HCT116 (cell line): ENCODE measurements around the gene SULT2B1. TPM values are rescaled to one million over a fixed set of nuclear protein-coding genes. Genes with fewer than 3 reads are reported as not detected.

Source experiments
- ATAC-seq: fragments of 200-7000 bp; cut with Tn5 transposase; 2 replicates; pipeline ENCODE4 v1.9.1; 2020; ENCODE audit warnings: mild to moderate bottlenecking, moderate library complexity
- BruUV-seq: library from RNA; stranded (reverse); fragments of 400-500 nt; replicated peaks from 2 replicates; lab custom pipeline; 2021; lab: Mats Ljungman, UMichigan
- CTCF ChIA-PET: fragments of 300-600 bp; sonication (Branson Sonifier 250); formaldehyde crosslinking; loops from one replicate; lab custom pipeline; 2021; ENCODE audit warnings: antibody characterized with exemption; lab: Charles Lee
- POLR2A ChIA-PET: fragments of 300-600, 350-600 bp; sonication (Branson Sonifier 250); formaldehyde crosslinking; loops from one replicate; lab custom pipeline; 2021; ENCODE audit warnings: antibody characterized with exemption; lab: Charles Lee
- RAD21 ChIA-PET, 2 experiments: fragments of 300-600 bp; sonication (Branson Sonifier 250); formaldehyde crosslinking; loops; one replicate each; lab custom pipeline; 2023; ENCODE audit warnings: low total read pairs in 2 of 2; ENCODE audit not compliant: uncharacterized antibody in 2 of 2, unreplicated experiment in 2 of 2, low non-redundant PET in 1 of 2; lab: Charles Lee
- DNase-seq: peaks from one replicate; pipeline ENCODE4 v3.0.0-alpha.2; 2010; ENCODE audit warnings: low read depth, low spot score
- H2AFZ ChIP-seq: fragments of 200-600 bp; shearing (Covaris generic), sonication (generic); 2 replicates; pipeline ENCODE4 v1.6.1; 2017; ENCODE audit warnings: low read depth, mixed run types, mixed read lengths, antibody characterized with exemption, low read length; ENCODE audit not compliant: poor library complexity, severe bottlenecking
- H3K27ac ChIP-seq: 2 replicates; pipeline ENCODE4 v1.5.1; 2012; ENCODE audit warnings: low read depth, low read length
- H3K27me3 ChIP-seq: fragments of 200-600 bp; sonication (generic); 2 replicates; pipeline ENCODE4 v1.6.1; 2016; ENCODE audit warnings: mixed run types, low read length, mixed read lengths; ENCODE audit not compliant: insufficient read depth
- H3K36me3 ChIP-seq, 2 experiments: fragments of 200-500 bp in 1 of 2; fragments of 200-600 bp in 1 of 2; sonication (Bioruptor generic) in 1 of 2; sonication (generic) in 1 of 2; 2 replicates each; pipeline versions ENCODE4 v1.5.1 to v1.6.1; 2014 to 2016; ENCODE audit warnings: low read length in 2 of 2, inconsistent platforms in 1 of 2, mixed read lengths in 1 of 2, mixed run types in 1 of 2; ENCODE audit not compliant: insufficient read depth in 2 of 2, control insufficient read depth in 1 of 2
- H3K4me1 ChIP-seq, 2 experiments: fragments of 200-600 bp in 1 of 2; sonication (generic) in 1 of 2; 2 replicates each; pipeline versions ENCODE4 v1.5.1 to v1.6.1; 2012 to 2017; ENCODE audit warnings: low read length in 2 of 2, inconsistent platforms in 1 of 2, mild to moderate bottlenecking in 1 of 2, mixed read lengths in 1 of 2, mixed run types in 1 of 2, moderate library complexity in 1 of 2; ENCODE audit not compliant: insufficient read depth in 2 of 2, control insufficient read depth in 1 of 2
- H3K4me2 ChIP-seq: fragments of 200-600 bp; sonication (generic); 2 replicates; pipeline ENCODE4 v1.6.1; 2017; ENCODE audit warnings: mixed run types, low read length, mixed read lengths
- H3K4me3 ChIP-seq, 2 experiments: fragments of 200-600 bp in 1 of 2; sonication (generic) in 1 of 2; replicated peaks in 1 of 2; 2 replicates each; pipeline ENCODE4 v1.5.1; 2011 to 2016; ENCODE audit warnings: low read length in 2 of 2, control low read depth in 1 of 2, low read depth in 1 of 2, mild to moderate bottlenecking in 1 of 2, mixed read lengths in 1 of 2, mixed run types in 1 of 2
- H3K79me2 ChIP-seq: fragments of 200-600 bp; sonication (generic); 2 replicates; pipeline ENCODE4 v1.6.1; 2017; ENCODE audit warnings: mild to moderate bottlenecking, mixed run types, low read length, moderate library complexity, mixed read lengths; ENCODE audit not compliant: insufficient read depth
- H3K9ac ChIP-seq: fragments of 200-600 bp; sonication (generic); 2 replicates; pipeline ENCODE4 v1.6.1; 2016; ENCODE audit warnings: low read length, mixed read lengths
- H3K9me2 ChIP-seq: fragments of 200-600 bp; sonication (generic), shearing (Covaris generic); 2 replicates; pipeline ENCODE4 v1.6.1; 2017; ENCODE audit warnings: mixed run types, mild to moderate bottlenecking, moderate library complexity; ENCODE audit not compliant: insufficient read depth
- H3K9me3 ChIP-seq, 2 experiments: fragments of 200-500 bp in 1 of 2; fragments of 200-600 bp in 1 of 2; sonication (Bioruptor generic) in 1 of 2; sonication (generic) in 1 of 2; 2 replicates each; pipeline ENCODE4 v1.6.1; 2014 to 2017; ENCODE audit warnings: low read length in 2 of 2, mixed read lengths in 2 of 2, inconsistent platforms in 1 of 2, low read depth in 1 of 2, mild to moderate bottlenecking in 1 of 2, mixed run types in 1 of 2, moderate library complexity in 1 of 2; ENCODE audit not compliant: control insufficient read depth in 1 of 2, insufficient read depth in 1 of 2
- H4K20me1 ChIP-seq: fragments of 200-600 bp; sonication (generic), shearing (Covaris generic); 2 replicates; pipeline ENCODE4 v1.6.1; 2017; ENCODE audit warnings: mixed run types, mild to moderate bottlenecking, moderate library complexity; ENCODE audit not compliant: insufficient read depth
- CBX3 ChIP-seq: IDR thresholded peaks from 2 replicates; pipeline ENCODE4 v1.6.1; 2012; ENCODE audit warnings: low read depth
- CEBPB ChIP-seq: IDR thresholded peaks from 2 replicates; pipeline ENCODE4 v1.6.1; 2012; ENCODE audit warnings: low read depth
- CTCF ChIP-seq, 3 experiments: fragments of 200-600 bp in 1 of 3; sonication (generic) in 1 of 3; IDR thresholded peaks in 2 of 3; conservative IDR thresholded peaks in 1 of 3; 2 replicates each; pipeline ENCODE4 v1.5.1; 2012 to 2017; ENCODE audit warnings: low read depth in 2 of 3, low read length in 2 of 3, antibody characterized with exemption in 1 of 3, borderline replicate concordance in 1 of 3, control low read depth in 1 of 3, mild to moderate bottlenecking in 1 of 3, mixed read lengths in 1 of 3, mixed run types in 1 of 3, moderate library complexity in 1 of 3; ENCODE audit not compliant: insufficient read depth in 1 of 3
- ELF1 ChIP-seq: IDR thresholded peaks from 2 replicates; pipeline ENCODE4 v1.6.1; 2012; ENCODE audit warnings: low read depth, borderline replicate concordance
- EZH2 ChIP-seq: fragments of 200-600 bp; sonication (generic); IDR thresholded peaks from 2 replicates; pipeline ENCODE4 v1.6.1; 2017; ENCODE audit warnings: antibody characterized with exemption, mixed run types
- EZH2phosphoT487 ChIP-seq: fragments of 200-600 bp; IDR thresholded peaks from 2 replicates; pipeline ENCODE4 v1.6.1; 2018; ENCODE audit warnings: antibody characterized with exemption, borderline replicate concordance
- JUND ChIP-seq: IDR thresholded peaks from 2 replicates; pipeline ENCODE4 v1.6.1; 2012
- POLR2AphosphoS5 ChIP-seq: IDR thresholded peaks from 2 replicates; pipeline ENCODE4 v1.6.1; 2011; ENCODE audit warnings: mild to moderate bottlenecking, low read depth, low read length, moderate library complexity
- RAD21 ChIP-seq: IDR thresholded peaks from 2 replicates; pipeline ENCODE4 v1.6.1; 2012; ENCODE audit warnings: low read depth, mild to moderate bottlenecking
- REST ChIP-seq: IDR thresholded peaks from 2 replicates; pipeline ENCODE4 v1.6.1; 2012; ENCODE audit warnings: low read depth
- ZBTB33 ChIP-seq: IDR thresholded peaks from 2 replicates; pipeline ENCODE4 v1.6.1; 2011; ENCODE audit warnings: mild to moderate bottlenecking, low read length, moderate library complexity; ENCODE audit not compliant: insufficient replicate concordance; ENCODE audit errors: extremely low read depth
- ZFX ChIP-seq: fragments of 450-650 bp; IDR thresholded peaks from 2 replicates; pipeline ENCODE4 v1.6.1; 2017
- ZNF274 ChIP-seq: fragments of 200-500 bp; sonication (Bioruptor generic); IDR thresholded peaks from 2 replicates; pipeline ENCODE4 v1.6.1; 2014; ENCODE audit warnings: mild to moderate bottlenecking, low read depth, low read length, inconsistent platforms
- intact Hi-C: fragments of 100-400 bp; cut with micrococcal nuclease; formaldehyde crosslinking; loops from 2 replicates; pipeline ENCODE4 v1.10.0; 2022
- total RNA-seq: library from RNA; stranded (reverse); gene quantifications from one replicate; pipeline ENCODE4 v1.2.1, GENCODE V29; 2021; ENCODE audit not compliant: unreplicated experiment

Gene SULT2B1
- total RNA-seq, 1 experiment from 2014 or later, result 4.8 TPM

GRCh38 chr19:48637948-48638830 is 86.2 kb downstream of the SULT2B1 start (continued):
- TF ChIP-seq CTCF (IDR thresholded peaks at IDR 0.05 in 2 of 3, conservative IDR thresholded peaks at IDR 0.05 in 1 of 3; ENCODE audit: borderline replicate concordance in 1 of 3, insufficient read depth in 1 of 3, low read depth in 2 of 3, low read length in 2 of 3), result peak in 2 of 3 experiments; percentile 16 to 25; a peak in 2 of 6 replicates

- H2AFZ ChIP-seq, result no peak overlapping the region
- CTCF ChIA-PET, result no interaction called here
These were observed 86.9 kb downstream of the SULT2B1 start for GRCh38 chr19:48638831-48639381.

More at GRCh38 chr19:48638831-48639381, 86.9 kb downstream of the SULT2B1 start:
- H3K4me2 ChIP-seq, result peak overlapping the region; percentile 93
- intact Hi-C loops, result no loop called here
- no peaks in the 10 kb centered on the region for H3K36me3 ChIP-seq
- no peaks in the 10 kb centered on the region for H4K20me1 ChIP-seq
- H3K4me3 ChIP-seq, result peak overlapping the region; percentile 57 to 83
- peaks cover 15 to 54% of the 10 kb centered on the region in 2 experiments for H3K4me1 ChIP-seq
- no peaks in the 10 kb centered on the region for H3K27me3 ChIP-seq
- no peaks in the 10 kb centered on the region for H3K9me2 ChIP-seq
- peak overlapping the region; percentile 96 for H3K9ac ChIP-seq
- ChIA-PET RAD21 (no interaction called here), POLR2A (no interaction called here)
- ATAC-seq (no peak), DNase-seq (no peak)
- no TSS peak for BruUV-seq
- H3K79me2 ChIP-seq, result peaks cover 10% of the 10 kb centered on the region
- TF ChIP-seq EZH2 (no peak), ZBTB33 (no peak), EZH2phosphoT487 (no peak), ZFX (no peak), RAD21 (no peak), ZNF274 (no peak), ELF1 (no peak), REST (no peak), CBX3 (no peak), POLR2AphosphoS5 (no peak; the same call in 1 of the 2 replicates), CEBPB (no peak), JUND (no peak)
- H3K27ac ChIP-seq, result peak overlapping the region; percentile 95
- H3K9me3 ChIP-seq, result no peaks in the 10 kb centered on the region
